WTC11 (cell line): ENCODE measurements around the gene NDUFAF8. TPM values are rescaled to one million over a fixed set of nuclear protein-coding genes. Genes with fewer than 3 reads are reported as not detected.

Experiments used
- ATAC-seq: fragments of 200-7000 bp; cut with Tn5 transposase; 2 replicates; pipeline ENCODE4 v1.10.0; 2021; ENCODE audit warnings: mild to moderate bottlenecking, moderate library complexity
- CTCF ChIA-PET: fragments of 300-600 bp; sonication (Branson Sonifier 250); formaldehyde crosslinking; loops from one replicate; lab custom pipeline; 2021; ENCODE audit warnings: antibody characterized with exemption; lab: Charles Lee
- POLR2A ChIA-PET: fragments of 350-600 bp; sonication (Branson Sonifier 250); formaldehyde crosslinking; loops from one replicate; lab custom pipeline; 2021; ENCODE audit warnings: antibody characterized with exemption; lab: Charles Lee
- DNase-seq: peaks from one replicate; pipeline ENCODE4 v3.0.0; 2021; ENCODE audit warnings: low spot score
- H3K27ac Mint-ChIP-seq: 2 replicates; pipeline ENCODE4 v1.8.0; 2021; ENCODE audit warnings: mixed read lengths
- H3K27me3 Mint-ChIP-seq: 2 replicates; pipeline ENCODE4 v1.8.0; 2021; ENCODE audit warnings: low read depth, mild to moderate bottlenecking, moderate library complexity, mixed read lengths
- H3K36me3 Mint-ChIP-seq: 2 replicates; pipeline ENCODE4 v1.8.0; 2021; ENCODE audit warnings: mixed read lengths
- H3K4me1 Mint-ChIP-seq: 2 replicates; pipeline ENCODE4 v1.8.0; 2022; ENCODE audit warnings: mixed read lengths
- H3K4me3 Mint-ChIP-seq: 2 replicates; pipeline ENCODE4 v1.8.0; 2021; ENCODE audit warnings: mild to moderate bottlenecking, moderate library complexity, mixed read lengths
- H3K9me3 Mint-ChIP-seq: 2 replicates; pipeline ENCODE4 v1.8.0; 2021; ENCODE audit warnings: mixed read lengths
- ATF2 ChIP-seq: sonication (generic); formaldehyde crosslinking; IDR thresholded peaks from 2 replicates; pipeline ENCODE4 v1.8.1; 2022; ENCODE audit warnings: low read depth, missing genetic modification reagents, borderline replicate concordance
- CBFB ChIP-seq: sonication (generic); formaldehyde crosslinking; IDR thresholded peaks from 2 replicates; pipeline ENCODE4 v1.8.1; 2022; ENCODE audit warnings: mild to moderate bottlenecking, low read depth, missing genetic modification reagents
- CREM ChIP-seq: sonication (generic); formaldehyde crosslinking; IDR thresholded peaks from 2 replicates; pipeline ENCODE4 v1.8.1; 2022; ENCODE audit warnings: mild to moderate bottlenecking, missing genetic modification reagents, moderate library complexity
- FOXP1 ChIP-seq: sonication (generic); formaldehyde crosslinking; IDR thresholded peaks from 2 replicates; pipeline ENCODE4 v1.8.0; 2022; ENCODE audit warnings: missing genetic modification reagents, mild to moderate bottlenecking, moderate library complexity, borderline replicate concordance
- NR2C2 ChIP-seq: sonication (generic); formaldehyde crosslinking; IDR thresholded peaks from 2 replicates; pipeline ENCODE4 v1.8.0; 2022; ENCODE audit warnings: mild to moderate bottlenecking, missing genetic modification reagents
- OVOL2 ChIP-seq: fragments of 250-450 bp; sonication (Bioruptor Pico); IDR thresholded peaks from 2 replicates; pipeline ENCODE4 v1.9.0; 2021; ENCODE audit warnings: mild to moderate bottlenecking, borderline replicate concordance
- PRRX2 ChIP-seq: fragments of 250-450 bp; sonication (Bioruptor Pico); IDR thresholded peaks from 2 replicates; pipeline ENCODE4 v1.8.0; 2021; ENCODE audit warnings: mild to moderate bottlenecking
- RELA ChIP-seq: sonication (generic); formaldehyde crosslinking; IDR thresholded peaks from 2 replicates; pipeline ENCODE4 v1.8.1; 2022; ENCODE audit warnings: missing genetic modification reagents, mild to moderate bottlenecking, borderline replicate concordance
- ZBTB43 ChIP-seq: sonication (generic); formaldehyde crosslinking; IDR thresholded peaks from 2 replicates; pipeline ENCODE4 v1.8.1; 2023; ENCODE audit warnings: mild to moderate bottlenecking, missing genetic modification reagents
- ZNF138 ChIP-seq: sonication (generic); formaldehyde crosslinking; conservative IDR thresholded peaks from 2 replicates; pipeline ENCODE4 v1.8.1; 2022; ENCODE audit warnings: mild to moderate bottlenecking, moderate library complexity, missing genetic modification reagents
- ZNF232 ChIP-seq: sonication (generic); formaldehyde crosslinking; IDR thresholded peaks from 2 replicates; pipeline ENCODE4 v1.8.0; 2022; ENCODE audit warnings: mild to moderate bottlenecking, missing genetic modification reagents
- ZNF317 ChIP-seq: sonication (generic); formaldehyde crosslinking; IDR thresholded peaks from 2 replicates; pipeline ENCODE4 v1.8.1; 2023; ENCODE audit warnings: low read depth, mild to moderate bottlenecking, moderate library complexity, missing genetic modification reagents, borderline replicate concordance
- ZNF425 ChIP-seq: fragments of 250-450 bp; sonication (Bioruptor Pico); conservative IDR thresholded peaks from 2 replicates; pipeline ENCODE4 v1.9.0; 2021; ENCODE audit warnings: mild to moderate bottlenecking
- total RNA-seq: library from RNA; stranded (reverse); gene quantifications from 3 replicates; pipeline ENCODE4 v1.2.3, GENCODE V29; 2021
- TF ChIP-seq, protein P1 (sequence below): sonication (generic); formaldehyde crosslinking; IDR thresholded peaks from 2 replicates; pipeline ENCODE4 v1.8.1; 2022; ENCODE audit warnings: mild to moderate bottlenecking, moderate library complexity, missing genetic modification reagents
- TF ChIP-seq, protein P2 (sequence below): sonication (generic); formaldehyde crosslinking; IDR thresholded peaks from 2 replicates; pipeline ENCODE4 v1.8.1; 2023; ENCODE audit warnings: mild to moderate bottlenecking, missing genetic modification reagents, moderate library complexity
- TF ChIP-seq, protein P3 (sequence below): sonication (generic); formaldehyde crosslinking; conservative IDR thresholded peaks from 2 replicates; pipeline ENCODE4 v1.8.1; 2022; ENCODE audit warnings: mild to moderate bottlenecking, missing genetic modification reagents

NDUFAF8 gene
- total RNA-seq, 1 experiment from 2014 or later, result 73.0 TPM

GRCh38 chr17:81231121-81231645 is 7.9 kb upstream of the NDUFAF8 start:
- CTCF ChIA-PET, result interaction anchor here (0.9 to 1.0 kb wide), 3 partner anchors 88 to 137 kb away, joined by 3 to 4 read pairs (median 3); no protein-coding TSS in a partner anchor
- Mint-ChIP-seq H3K9me3 (no peaks in the 10 kb centered on the region), H3K4me3 (no peak overlapping the region), H3K27me3 (peaks cover 3% of the 10 kb centered on the region), H3K27ac (peak overlapping the region; percentile 54; the same call in 1 of the 2 replicates), H3K4me1 (no peaks in the 10 kb centered on the region), H3K36me3 (peaks cover 14% of the 10 kb centered on the region)
- DNase-seq (no peak), ATAC-seq (no peak)
- TF ChIP-seq ZNF317 (CRISPR knock-in tag) (no peak), ATF2 (no peak), FOXP1 (no peak), CBFB (CRISPR knock-in tag) (no peak), ZNF138 (CRISPR knock-in tag) (no peak), ZBTB43 (no peak), CREM (no peak), OVOL2 (CRISPR knock-in tag) (no peak), ZNF232 (no peak), NR2C2 (CRISPR knock-in tag) (no peak)
- TF ChIP-seq, protein P1, sequence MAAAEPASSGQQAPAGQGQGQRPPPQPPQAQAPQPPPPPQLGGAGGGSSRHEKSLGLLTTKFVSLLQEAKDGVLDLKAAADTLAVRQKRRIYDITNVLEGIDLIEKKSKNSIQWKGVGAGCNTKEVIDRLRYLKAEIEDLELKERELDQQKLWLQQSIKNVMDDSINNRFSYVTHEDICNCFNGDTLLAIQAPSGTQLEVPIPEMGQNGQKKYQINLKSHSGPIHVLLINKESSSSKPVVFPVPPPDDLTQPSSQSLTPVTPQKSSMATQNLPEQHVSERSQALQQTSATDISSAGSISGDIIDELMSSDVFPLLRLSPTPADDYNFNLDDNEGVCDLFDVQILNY (CRISPR knock-in tag), result no peak
- TF ChIP-seq, protein P2, sequence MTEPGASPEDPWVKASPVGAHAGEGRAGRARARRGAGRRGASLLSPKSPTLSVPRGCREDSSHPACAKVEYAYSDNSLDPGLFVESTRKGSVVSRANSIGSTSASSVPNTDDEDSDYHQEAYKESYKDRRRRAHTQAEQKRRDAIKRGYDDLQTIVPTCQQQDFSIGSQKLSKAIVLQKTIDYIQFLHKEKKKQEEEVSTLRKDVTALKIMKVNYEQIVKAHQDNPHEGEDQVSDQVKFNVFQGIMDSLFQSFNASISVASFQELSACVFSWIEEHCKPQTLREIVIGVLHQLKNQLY, result no peak
- POLR2A ChIA-PET, result no interaction called here

DNA sequence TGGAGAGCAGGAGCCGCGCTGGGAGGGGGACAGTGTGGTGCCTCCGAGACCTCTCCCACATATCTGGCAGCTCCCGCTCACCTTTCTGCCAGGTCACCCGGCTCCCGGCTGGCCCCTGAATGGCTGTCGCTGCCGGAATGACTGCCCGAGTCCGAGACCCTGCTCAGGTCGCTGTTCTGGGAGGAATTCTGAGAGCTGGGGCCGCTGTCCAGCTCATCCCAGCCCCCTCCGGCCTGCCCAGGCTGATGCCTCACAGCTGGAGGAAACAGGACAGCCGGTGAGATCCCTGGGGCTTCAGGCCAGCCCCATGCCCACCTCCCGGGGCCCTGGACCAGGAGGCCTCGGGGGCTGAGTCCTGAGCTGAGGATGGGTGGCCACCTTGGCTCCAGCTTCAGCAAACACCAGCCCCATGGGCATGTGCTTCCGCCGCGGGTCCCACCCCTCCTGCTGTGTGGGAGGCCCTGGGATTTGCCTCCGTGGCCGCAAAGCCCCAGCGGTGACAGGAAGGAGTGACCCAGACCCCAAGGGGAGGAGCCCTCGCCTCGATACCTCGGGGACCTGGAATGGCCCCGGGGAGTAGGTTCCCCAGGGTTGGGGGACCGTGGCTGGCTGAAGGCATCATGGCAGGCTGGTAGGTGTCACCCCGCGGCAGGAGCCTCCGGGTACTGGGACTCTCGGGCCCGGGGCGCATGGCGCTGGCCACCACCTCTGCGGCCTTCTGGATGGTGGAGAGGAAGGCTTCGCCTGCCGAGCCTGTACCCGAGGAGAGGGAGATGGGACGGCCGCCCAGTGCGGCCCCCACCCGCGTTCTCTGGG is 7.1 kb upstream of the NDUFAF8 start:
- ATAC-seq (no peak), DNase-seq (no peak)
- H3K4me1 Mint-ChIP-seq, result no peaks in the 10 kb centered on the region
- no peak overlapping the region for H3K27ac Mint-ChIP-seq
- POLR2A ChIA-PET, result no interaction called here
- H3K27me3 Mint-ChIP-seq, result no peaks in the 10 kb centered on the region; the same call in 1 of the 2 replicates
- TF ChIP-seq RELA (no peak), PRRX2 (CRISPR knock-in tag) (no peak), NR2C2 (CRISPR knock-in tag) (no peak), ZNF425 (CRISPR knock-in tag) (no peak)
- TF ChIP-seq, protein P3, sequence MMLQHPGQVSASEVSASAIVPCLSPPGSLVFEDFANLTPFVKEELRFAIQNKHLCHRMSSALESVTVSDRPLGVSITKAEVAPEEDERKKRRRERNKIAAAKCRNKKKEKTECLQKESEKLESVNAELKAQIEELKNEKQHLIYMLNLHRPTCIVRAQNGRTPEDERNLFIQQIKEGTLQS, result no peak
- H3K9me3 Mint-ChIP-seq, result no peaks in the 10 kb centered on the region
- H3K4me3 Mint-ChIP-seq, result no peak overlapping the region
- peaks cover 14% of the 10 kb centered on the region for H3K36me3 Mint-ChIP-seq
- CTCF ChIA-PET, result interaction anchor here (0.9 kb wide), 2 partner anchors 89 to 90 kb away, joined by 3 to 4 read pairs; no protein-coding TSS in a partner anchor
